Measurements from ENCODE around the gene CFAP251.

The CFAP251 gene

DNA sequence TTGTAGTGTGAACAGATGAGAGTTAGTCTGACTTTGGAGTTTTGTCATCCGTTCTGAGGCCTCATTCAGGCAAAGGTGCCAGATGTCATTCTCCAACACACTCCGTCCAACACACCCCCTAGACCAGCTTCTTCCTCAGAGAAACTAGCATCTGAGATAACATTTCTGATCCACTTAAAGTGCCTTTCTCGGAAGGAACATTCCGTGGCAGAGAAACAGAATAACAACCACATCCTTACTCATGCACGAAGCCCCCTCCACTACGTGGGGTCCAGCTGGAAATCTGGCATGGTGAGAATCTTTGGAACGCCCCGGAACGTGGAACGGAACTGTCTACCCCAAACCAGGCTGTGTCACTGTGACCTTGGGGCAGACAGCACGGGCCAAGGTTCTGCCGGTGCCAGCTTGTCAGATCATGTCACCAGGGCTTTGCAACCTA, 86.3 kb downstream of the CFAP251 start:
- DNase-seq: no peak

GRCh38 chr12:122005252-122005776, 86.9 kb downstream of the CFAP251 start:
- no peak for DNase-seq

DNA sequence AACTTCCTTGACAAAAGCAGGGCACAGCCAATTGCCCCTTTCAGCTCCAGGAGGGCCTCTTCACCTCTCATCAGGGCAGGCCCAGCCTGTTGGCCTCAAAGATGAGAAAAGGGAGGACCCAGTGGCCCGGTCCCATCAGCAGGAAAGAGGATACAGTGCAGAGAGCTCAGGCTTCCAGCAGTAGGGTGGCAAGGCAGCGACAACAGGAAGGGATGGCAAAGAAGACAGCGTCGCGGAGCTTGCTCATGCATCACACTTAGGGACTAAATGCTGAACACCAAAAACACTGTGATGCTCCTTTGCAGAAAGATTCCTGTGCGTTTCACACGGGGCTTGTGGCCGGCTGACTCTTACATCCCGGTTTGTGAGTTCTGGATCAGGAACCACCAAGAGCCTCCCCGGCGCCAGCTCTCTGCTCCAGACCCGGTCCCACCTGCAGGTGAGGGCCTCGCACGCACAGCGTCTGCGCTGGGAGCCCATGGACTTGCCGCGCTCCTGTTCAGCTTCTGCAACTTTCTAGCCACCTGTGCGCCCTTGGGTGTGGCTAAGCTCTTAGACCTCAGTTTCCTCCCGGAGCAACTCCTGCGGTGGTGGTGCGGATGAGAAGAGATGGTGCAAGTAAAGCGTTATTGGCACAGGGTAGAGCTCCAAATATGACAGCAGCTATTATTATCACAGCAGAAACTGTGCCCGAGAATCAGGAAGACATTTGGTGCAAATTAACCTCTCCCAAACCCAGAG, 88.0 kb downstream of the CFAP251 start:
- no peak for DNase-seq

GRCh38 chr12:122009741-122010140, 91.3 kb downstream of the CFAP251 start:
- DNase-seq: no peak

- no peak for DNase-seq
Observed at GRCh38 chr12:122012184-122012583, 93.8 kb downstream of the CFAP251 start.

DNA sequence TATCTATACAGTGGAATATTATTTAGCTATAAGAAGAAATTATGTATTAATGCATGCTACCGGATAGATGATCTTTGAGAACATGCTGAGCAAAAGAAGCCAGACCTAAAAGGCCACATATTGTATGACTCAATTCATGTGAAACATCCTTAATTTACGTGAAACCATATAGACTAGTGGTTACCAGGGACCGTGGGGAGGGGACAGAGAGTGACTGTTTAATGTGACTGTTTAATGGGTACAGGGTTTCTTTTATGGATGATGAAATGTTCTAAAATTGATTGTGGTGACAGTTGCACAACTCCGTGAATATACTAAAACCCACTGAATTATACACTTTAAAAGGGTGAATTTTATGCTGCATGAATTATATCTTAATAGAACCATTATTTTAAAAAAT, 94.7 kb downstream of the CFAP251 start:
- DNase-seq: no peak

DNA sequence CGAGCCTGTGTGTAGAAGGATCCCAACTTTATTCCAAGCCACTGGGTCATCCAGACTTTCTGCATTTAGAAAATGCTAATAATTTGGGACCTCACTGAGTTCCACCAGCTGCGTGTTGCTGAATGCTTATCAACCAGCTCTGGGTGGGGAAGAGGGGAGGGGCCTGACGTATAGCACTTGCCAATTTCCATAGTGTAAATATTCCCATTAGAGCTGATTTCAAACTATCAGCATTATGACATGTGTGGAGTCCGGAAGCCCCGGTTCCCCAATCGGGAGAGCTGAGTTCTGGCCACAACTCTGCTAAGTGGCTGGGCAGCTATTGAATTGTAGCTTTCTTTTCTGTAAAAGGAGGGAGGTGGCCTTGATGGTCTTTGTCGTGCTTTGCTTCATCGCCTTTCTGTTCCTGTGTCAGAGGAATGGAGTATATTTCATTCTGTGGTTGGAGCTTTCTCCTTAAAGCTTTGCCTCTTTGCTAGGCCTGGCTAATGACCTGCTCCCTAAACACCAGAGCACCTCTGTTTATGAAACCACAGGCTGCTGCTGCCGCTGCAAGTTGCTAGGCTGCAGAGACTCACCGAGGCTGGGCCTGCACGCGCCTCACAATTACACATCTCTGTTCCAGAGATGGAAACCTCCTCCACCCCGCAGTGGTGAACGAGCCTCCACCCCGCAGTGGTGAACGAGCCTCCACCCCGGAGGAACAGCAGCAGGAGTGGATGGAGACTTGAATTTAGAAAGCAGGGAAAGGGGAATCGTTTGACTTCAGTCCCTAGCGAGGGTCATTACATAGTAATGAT, 95.6 kb downstream of the CFAP251 start:
- no peak for DNase-seq

GRCh38 chr12:122014781-122015180, 96.4 kb downstream of the CFAP251 start:
- no peak for DNase-seq

DNA sequence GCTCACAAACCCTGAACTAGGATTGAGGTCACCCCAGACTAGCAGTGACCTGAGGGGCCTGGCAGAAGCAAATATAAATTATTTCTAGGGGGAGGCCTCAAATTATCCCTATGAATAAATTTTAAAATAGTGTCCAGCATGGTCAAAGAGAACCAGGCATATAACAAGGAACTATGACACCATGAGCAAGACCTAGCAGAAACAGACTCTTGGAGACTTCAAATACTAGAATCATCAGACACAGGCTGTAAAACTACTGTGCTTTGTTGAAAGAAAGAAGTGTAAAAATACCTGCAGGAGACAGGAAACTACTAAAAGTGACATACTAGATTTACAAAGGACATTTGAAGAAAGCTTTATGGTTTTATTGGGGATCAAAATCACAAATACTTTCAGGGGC, 100.1 kb downstream of the CFAP251 start:
- no peak for DNase-seq

GRCh38 chr12:122018937-122019336, 100.5 kb downstream of the CFAP251 start:
- DNase-seq: no peak

DNA sequence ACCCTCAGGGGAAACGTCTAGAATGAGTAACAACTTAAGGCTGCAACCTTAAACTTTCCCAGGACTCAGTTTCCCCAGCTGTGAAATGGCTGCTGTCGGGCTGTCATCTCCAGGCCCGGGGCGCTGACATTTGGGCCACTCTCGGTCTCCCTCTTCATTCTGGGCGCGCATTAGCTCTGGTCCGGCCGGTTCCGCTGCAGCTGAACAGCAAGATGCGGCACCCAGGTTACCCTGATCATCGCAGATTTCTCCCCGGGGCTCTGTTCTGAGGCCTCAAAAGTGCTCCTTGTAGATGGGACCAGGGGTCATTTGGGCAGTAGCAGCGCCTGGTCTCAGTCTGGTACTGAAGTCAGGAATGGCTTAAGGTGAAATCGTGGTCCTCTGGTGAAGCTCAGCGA, 102.4 kb downstream of the CFAP251 start:
- no peak for DNase-seq

GRCh38 chr12:122021193-122021821, 102.9 kb downstream of the CFAP251 start:
- peak in 1 of 2 experiments; percentile 19 for DNase-seq

GRCh38 chr12:122021822-122022392, 103.5 kb downstream of the CFAP251 start, which contains the start of gene BCL7A:
TSS of gene BCL7A (plus strand) at chr12:122021884. CDS start at chr12:122022092, 208 bp downstream.
- DNase-seq: peak; percentile 28 to 56

DNA sequence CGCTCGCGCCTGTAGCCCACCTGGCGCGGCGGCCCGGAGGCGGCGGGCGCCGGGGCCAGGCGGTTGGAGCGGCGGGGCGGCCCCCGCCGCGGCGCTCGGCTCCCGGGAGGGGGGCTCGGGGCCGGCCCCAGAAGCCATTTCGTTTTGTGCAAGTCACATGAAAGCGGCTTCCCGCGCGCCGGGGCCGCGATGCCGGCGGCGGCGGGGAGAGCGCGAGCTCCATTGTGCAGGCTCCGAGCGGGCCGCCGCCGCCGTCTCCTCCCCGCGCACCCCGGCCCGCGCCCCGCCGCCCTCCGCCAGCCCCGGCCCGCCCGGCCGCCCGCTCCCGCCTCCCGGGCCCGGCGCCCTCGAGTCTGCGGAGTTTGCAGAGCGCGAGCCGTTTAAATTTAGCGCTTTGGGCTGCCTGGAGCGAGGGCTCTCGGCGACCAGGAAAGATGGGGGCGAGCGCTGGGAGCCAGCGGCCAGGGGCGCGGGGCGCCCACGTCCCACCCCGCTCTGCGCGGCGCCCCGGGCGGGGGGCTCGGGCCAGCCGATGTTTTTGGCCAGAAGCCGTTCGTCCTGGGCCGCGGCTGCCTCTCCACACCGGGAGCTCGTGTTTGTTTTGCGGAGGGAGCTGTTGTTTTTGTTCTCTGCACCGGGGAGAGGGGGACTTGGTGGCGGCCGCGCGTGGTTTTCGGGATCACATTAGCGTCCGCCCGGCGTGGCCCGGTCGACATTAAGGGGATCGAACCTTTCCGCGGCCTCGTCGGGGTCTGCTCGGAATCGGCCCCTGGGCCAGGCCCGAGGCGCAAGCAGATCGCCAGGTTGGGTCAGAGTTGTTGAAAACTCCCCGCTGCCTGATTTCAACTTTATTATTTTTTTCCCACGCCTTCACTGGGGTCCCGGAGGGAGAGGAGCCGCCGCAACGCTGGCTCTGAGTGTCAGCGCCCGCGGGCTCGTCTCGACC, 104.3 kb downstream of the CFAP251 start:
- no peak for DNase-seq

DNA sequence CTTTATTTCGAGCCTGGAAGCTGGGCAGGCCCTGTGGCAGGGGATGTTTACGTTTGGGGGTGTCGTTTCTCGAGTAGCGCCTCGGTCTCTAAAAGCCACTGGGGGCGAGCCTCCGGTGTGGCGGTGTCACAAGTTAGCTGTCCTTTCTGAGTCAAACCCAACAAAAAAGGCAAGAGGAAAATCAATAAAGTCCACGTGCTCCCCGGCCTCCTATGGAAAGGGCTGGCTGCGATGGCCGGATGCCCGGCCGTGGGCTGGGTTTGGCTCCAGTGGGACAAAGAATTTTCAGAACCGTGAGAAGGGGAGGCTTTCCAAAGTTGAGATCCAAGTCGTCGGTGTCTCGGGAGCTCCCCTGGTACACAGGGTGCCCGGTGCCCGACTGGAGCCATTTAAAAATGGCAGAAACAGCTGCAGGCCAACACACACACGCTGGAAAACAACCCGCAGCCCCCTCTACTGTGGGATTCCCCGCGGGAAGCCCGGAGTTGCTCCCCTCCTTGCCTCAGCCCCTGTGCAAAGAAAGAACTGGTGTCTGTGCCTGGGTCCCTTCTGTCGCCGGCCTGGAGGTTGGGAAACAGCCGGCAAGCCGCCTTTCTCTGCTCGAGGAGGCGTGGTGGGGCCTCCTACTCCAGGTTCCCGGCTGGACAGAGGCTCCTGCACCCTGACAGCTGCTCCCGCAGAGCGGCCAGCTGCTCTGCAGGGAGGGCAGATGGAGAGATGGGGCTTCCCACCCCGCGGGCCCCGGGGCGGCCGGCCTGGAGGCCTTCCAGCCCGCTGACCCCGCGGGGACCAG, 105.1 kb downstream of the CFAP251 start:
- no peak for DNase-seq

- no peak for DNase-seq
Observed at GRCh38 chr12:122024132-122024785, 105.9 kb downstream of the CFAP251 start.

GRCh38 chr12:122026706-122027333, 108.4 kb downstream of the CFAP251 start:
- DNase-seq: no peak

DNA sequence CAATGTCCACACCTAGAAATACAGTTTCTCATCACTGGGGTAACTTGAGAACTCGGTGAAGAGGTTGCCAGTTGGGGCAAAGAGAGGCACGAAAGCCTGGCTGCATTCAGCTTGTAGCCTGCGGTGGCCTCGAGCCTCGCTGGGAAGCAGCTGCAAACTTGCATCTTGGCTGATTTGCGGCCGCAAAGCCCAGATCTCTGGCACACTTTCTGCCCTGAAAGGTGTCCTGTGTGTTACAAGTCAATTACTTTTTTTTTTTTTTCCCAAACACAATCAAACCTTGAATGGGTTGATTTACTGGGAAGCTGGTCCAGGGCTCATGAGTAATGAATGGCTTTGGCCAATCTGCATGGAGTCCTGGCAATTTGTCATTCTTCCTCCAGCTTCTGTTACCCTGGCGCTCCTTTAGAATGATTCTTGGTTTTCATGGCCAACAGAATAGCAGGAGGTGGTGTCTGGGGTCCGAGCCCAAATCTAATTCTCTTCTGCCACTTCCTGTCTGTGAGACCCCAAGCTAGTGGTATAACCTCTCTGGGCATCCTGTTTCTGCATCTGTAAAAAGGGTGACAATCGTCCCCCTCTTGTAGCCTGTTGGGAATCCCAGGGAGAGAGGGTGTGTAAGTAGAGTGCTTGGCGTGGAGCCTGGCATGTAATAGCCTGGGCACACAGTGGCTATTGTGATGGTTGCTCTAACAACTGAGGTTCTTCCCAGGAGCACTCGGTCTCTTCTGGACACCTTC, 109.9 kb downstream of the CFAP251 start:
- no peak for DNase-seq

DNA sequence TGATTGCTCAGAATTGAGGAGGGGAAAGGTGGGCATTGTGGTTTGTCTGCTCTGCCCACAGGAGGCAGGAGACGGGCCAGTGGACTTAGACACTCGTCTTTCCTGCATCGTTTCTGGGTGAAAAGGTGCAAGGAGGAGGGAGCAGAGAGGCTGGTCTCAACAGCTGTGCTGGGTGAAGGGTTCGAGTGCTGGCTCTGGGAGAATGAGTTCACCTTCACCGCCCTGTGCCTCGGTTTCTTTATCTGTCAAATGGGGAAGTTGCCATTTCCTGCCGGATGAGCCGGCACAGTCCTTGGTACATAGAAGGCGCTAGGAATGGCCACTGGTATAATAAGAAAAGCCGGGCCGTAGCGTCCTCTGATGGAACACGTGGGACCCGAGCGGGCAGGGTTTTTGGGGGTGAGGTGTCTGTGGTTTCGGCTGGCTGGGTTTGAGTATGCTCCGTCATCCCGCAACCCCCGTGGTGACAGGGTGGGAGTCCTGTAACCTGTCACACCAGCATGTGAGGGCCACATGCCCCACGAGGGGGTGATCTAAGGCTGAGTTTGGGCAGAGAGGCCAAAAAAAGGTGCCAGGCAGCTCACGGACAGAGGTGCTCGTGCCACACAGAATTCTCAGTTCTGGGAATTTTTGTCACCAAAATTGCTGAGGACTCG, 110.6 kb downstream of the CFAP251 start:
- DNase-seq: no peak

Measured in NCI-H1930 (cell line).